HG03460 (cell line): ENCODE measurements around the gene TLN1.

Experiments
- ATAC-seq: cut with Tn5 transposase; IDR thresholded peaks from one replicate; pipeline ENCODE4 v1.9.1; 2021; ENCODE audit not compliant: unreplicated experiment

Gene TLN1

DNA sequence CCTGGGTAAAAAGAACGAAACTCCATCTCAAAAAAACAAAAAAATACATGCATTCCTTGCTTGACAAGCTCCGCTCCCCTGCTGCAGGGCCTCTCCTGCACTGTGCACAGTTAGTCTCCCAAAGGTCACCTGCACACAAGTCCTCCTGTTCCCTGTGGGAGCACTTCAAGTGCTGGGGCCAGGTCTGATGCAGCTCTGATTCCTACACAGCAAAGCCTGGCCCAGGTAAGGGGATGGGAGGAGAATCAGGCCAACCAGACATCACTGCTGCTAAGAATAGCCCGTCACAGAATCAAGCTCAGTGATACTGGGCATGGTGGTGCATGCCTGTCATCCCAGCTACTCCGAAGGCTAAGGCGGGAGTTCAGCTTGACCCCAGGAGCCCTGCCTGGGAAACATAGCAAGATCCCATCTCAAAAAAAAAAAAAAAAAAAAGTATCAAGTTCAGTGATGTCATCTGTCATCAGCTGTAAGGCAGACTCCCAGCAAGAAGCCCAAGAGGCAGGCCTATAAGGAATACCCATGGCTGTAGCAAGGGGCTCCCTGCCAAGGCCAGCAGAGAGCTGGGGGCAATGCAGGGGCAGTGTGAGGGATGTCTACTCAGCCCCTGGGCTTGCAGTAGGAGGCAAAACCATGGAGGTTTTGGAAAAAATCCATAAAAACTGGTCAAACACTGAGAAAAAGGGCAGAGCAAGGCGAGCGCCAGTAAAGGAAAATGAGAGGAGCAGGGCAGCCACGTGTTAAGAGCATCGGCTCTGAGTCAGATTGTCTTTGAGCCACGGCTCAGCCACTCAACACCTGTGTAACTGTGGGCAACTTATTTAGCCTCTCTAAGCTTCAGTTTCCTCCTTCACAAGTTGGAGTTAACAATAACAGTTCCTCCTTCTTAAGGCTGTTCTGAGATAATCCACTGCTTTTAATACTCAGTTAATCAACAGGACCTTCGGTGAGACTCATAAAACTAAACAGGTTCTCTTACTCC, 45.5 kb downstream of the TLN1 start:
- no peak for ATAC-seq

DNA sequence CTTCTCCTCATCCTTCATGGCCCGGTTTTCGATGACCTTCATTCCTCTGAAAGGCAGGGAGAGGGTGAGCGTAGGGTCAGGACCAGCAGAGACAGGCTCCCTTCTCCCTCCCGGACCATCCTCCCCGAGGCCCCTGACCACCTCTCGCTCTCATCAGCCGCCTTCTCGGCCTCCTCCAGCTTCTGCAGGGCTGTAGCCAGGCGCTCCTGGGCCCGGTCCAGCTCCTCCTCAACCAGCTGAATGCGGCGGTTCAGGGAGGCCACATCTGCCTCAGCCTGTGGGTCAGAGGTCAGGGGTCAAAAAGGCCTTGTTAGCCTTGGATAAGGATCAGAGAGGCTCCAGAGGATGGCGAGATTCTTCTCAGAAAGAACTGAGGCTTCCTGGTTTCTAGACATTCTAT, 46.5 kb downstream of the TLN1 start:
- no peak for ATAC-seq

- no peak for ATAC-seq
Measured at GRCh38 chr9:35684921-35685320, 47.1 kb downstream of the TLN1 start.

DNA sequence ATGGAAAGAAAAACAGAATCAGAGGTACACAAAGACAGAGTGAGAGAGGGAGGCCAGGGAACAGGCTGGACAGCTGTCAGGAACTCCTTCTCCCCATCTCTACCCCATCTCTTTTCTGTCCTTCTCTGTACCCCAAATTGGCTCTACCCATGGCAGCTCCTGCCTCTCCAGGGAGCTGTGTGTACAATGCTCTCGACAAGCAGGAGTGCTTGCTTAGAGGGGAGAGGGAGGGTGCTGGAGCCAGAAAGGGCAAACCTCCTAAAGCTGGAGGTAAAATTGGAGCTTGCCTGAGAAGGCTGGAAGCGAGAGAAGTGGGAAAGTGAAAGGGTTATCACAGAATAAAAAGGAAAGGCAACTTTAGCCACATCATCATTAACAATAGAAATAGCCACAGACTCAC, 48.7 kb downstream of the TLN1 start:
- no peak for ATAC-seq

GRCh38 chr9:35682520-35683315, 49.3 kb downstream of the TLN1 start:
- ATAC-seq = no peak

GRCh38 chr9:35682051-35682450, 49.9 kb downstream of the TLN1 start:
- ATAC-seq = no peak

DNA sequence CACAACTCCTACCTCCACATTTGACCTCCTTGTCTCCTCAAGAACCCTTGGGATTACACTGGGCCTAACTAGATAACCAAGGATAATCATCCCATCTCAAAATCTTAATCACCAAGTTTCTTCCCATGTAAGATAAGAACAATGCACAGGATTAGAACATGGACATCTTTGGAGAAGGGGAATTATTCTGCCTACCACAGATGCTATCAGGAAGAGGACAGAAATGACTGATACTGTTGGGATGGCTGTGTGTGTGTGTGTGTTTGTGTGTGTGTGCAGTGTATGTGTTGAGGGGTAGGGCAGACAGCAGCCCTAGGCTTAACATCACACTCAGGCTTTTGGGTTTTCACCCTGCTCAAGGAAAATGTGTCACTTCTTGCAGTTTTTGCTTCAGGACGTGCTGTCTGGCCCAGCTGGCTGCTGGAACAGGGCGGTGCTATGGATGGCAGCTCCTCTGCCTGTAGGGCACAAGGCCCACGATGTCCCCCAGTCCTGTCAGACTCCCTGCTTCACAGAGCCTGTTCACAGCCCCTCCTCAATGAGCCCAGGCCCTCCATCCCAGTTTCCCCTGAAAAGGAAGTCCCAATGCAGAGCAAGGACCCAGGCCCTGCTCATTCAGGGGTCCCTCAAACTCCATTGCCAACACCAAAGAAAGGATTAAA, 50.5 kb downstream of the TLN1 start:
- no peak for ATAC-seq

GRCh38 chr9:35680331-35681105, 51.5 kb downstream of the TLN1 start:
- ATAC-seq = no peak

DNA sequence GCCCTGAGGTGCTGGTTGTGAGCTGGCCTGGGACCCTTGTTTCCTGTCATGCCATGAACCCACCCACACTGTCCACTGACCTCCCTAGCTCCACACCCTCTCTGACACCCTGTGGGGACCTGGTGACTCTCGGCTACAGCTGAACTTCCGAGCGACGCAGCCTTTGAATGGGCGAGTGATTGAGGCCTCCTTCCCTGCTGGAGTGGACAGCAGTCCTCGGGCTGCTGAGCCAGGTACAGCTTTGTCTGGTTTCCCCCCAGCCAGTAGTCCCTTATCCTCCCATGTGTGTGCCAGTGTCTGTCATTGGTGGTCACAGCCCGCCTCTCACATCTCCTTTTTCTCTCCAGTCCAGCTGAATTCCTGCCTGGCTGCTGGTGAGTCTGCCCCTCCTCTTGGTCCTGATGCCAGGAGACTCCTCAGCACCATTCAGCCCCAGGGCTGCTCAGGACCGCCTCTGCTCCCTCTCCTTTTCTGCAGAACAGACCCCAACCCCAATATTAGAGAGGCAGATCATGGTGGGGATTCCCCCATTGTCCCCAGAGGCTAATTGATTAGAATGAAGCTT, 52.1 kb downstream of the TLN1 start:
- no peak for ATAC-seq

GRCh38 chr9:35679091-35679490, 52.9 kb downstream of the TLN1 start:
- ATAC-seq = no peak

DNA sequence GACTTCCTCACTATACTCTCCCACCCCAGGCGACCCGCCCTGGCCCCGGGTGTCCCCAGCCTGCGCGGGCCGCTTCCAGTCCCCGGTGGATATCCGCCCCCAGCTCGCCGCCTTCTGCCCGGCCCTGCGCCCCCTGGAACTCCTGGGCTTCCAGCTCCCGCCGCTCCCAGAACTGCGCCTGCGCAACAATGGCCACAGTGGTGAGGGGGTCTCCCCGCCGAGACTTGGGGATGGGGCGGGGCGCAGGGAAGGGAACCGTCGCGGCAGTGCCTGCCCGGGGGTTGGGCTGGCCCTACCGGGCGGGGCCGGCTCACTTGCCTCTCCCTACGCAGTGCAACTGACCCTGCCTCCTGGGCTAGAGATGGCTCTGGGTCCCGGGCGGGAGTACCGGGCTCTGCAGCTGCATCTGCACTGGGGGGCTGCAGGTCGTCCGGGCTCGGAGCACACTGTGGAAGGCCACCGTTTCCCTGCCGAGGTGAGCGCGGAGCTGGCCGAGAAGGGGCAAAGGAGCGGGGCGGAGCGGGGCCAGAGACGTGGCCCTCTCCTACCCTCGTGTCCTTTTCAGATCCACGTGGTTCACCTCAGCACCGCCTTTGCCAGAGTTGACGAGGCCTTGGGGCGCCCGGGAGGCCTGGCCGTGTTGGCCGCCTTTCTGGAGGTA, 56.1 kb downstream of the TLN1 start:
- ATAC-seq = no peak

DNA sequence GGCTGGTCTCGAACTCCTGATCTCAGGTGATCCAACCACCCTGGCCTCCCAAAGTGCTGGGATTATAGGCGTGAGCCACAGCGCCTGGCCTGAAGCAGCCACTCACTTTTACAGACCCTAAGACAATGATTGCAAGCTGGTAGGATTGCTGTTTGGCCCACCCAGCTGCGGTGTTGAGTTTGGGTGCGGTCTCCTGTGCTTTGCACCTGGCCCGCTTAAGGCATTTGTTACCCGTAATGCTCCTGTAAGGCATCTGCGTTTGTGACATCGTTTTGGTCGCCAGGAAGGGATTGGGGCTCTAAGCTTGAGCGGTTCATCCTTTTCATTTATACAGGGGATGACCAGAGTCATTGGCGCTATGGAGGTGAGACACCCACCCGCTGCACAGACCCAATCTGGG, 56.8 kb downstream of the TLN1 start:
- no peak for ATAC-seq

GRCh38 chr9:35674025-35674361, 58.0 kb downstream of the TLN1 start:
- ATAC-seq = no peak

DNA sequence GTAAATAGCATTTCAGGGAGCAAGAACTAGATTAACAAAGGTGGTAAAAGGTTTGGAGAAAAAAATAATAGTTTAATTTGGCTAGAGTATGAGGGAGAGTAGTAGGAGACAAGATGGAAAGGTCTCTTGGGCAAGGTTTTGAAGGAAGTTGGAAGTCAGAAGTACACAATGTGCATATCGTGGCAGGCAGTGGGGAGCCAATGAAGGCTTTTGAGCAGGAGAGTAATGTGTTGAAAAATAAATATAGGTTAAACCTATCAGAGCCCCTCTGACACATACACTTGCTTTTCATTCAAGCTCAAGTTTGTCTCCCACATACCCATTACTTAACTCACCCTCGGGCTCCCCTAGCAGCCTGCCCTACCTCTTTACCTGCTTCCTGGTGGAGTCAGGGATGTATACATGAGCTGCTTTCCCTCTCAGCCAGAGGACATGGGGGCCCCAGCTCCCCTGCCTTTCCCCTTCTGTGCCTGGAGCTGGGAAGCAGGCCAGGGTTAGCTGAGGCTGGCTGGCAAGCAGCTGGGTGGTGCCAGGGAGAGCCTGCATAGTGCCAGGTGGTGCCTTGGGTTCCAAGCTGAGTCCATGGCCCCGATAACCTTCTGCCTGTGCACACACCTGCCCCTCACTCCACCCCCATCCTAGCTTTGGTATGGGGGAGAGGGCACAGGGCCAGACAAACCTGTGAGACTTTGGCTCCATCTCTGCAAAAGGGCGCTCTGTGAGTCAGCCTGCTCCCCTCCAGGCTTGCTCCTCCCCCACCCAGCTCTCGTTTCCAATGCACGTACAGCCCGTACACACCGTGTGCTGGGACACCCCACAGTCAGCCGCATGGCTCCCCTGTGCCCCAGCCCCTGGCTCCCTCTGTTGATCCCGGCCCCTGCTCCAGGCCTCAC, 58.6 kb downstream of the TLN1 start, which contains the start of gene CA9:
CA9 (plus strand) TSS at position 797 of the 893 bp plus-strand sequence; CDS start at position 829, 32 bp downstream.
- ATAC-seq = no peak

GRCh38 chr9:35669331-35670145, 62.5 kb downstream of the TLN1 start:
- ATAC-seq = no peak

- no peak for ATAC-seq
Measured at GRCh38 chr9:35667939-35668338, 64.1 kb downstream of the TLN1 start.

DNA sequence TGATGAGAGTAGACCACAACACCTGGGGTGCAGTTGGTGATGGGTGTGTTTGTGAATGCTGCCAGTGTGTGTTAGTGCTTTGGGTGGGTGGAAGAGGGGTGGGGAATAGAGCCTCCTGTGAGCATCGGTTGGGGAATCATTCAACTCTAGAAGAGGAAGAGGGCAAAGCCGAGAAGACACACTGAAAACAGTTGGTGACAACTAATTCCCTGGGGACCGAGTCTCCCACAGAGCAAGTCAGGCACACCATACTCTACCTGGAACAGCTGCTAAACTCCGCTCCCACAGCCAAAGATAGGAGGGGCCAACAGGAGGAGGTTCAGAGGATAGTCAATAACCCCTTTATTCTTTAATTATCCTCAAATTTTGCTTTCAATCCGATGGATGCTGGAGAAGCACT, 65.4 kb downstream of the TLN1 start:
- no peak for ATAC-seq

- no peak for ATAC-seq
Measured at GRCh38 chr9:35666045-35666444, 66.0 kb downstream of the TLN1 start.
